Stomach (tissue), 4 donors: ENCODE data around the gene PPP1R9B.

Source experiments
- CTCF ChIP-seq, 7 experiments: fragments of 450-650 bp in 4 of 7; fragments of 200-600 bp in 3 of 7; sonication (generic) in 3 of 7; IDR thresholded peaks; one replicate each; pipeline ENCODE4 v1.5.1; 2016 to 2019; ENCODE audit warnings: antibody characterized with exemption in 7 of 7, control low read depth in 2 of 7, mild to moderate bottlenecking in 1 of 7
- POLR2A ChIP-seq, 4 donors: fragments of 450-650 bp; IDR thresholded peaks; one replicate each; pipeline ENCODE4 v1.6.1; 2016; ENCODE audit warnings: antibody characterized with exemption in 4 of 4, control low read depth in 2 of 4, mild to moderate bottlenecking in 1 of 4, moderate library complexity in 1 of 4

GRCh38 chr17:50194140-50194933 lies 43.9 kb upstream of the PPP1R9B start:
- TF ChIP-seq CTCF (IDR thresholded peaks at IDR 0.05), result no peak
- TF ChIP-seq POLR2A (IDR thresholded peaks at IDR 0.05), result no peak
